Nephron (organoid): ENCODE measurements around the gene SLC4A2.

ENCODE experiments used
- H3K27ac Mint-ChIP-seq, 3 experiments: 2 replicates each; pipeline ENCODE4 v1.8.0; 2020; ENCODE audit warnings: mixed read lengths in 3 of 3, mild to moderate bottlenecking in 2 of 3, moderate library complexity in 1 of 3
- H3K27me3 Mint-ChIP-seq: 2 replicates; pipeline ENCODE4 v1.8.0; 2021; ENCODE audit warnings: low read depth, mild to moderate bottlenecking, moderate library complexity, mixed read lengths
- H3K36me3 Mint-ChIP-seq: 2 replicates; pipeline ENCODE4 v1.8.0; 2020; ENCODE audit warnings: low read depth, mixed read lengths
- H3K4me1 Mint-ChIP-seq: 2 replicates; pipeline ENCODE4 v1.8.0; 2020; ENCODE audit warnings: mixed read lengths
- H3K4me3 Mint-ChIP-seq, 3 experiments: 2 replicates each; pipeline ENCODE4 v1.8.0; 2020; ENCODE audit warnings: mild to moderate bottlenecking in 3 of 3, mixed read lengths in 3 of 3, moderate library complexity in 2 of 3
- H3K9me3 Mint-ChIP-seq: 2 replicates; pipeline ENCODE4 v1.8.0; 2020; ENCODE audit warnings: mixed read lengths
- CTCF ChIP-seq, 3 experiments: fragments of 200-600 bp; sonication (generic); IDR thresholded peaks; one replicate each; pipeline ENCODE4 v1.5.0; 2021; ENCODE audit warnings: antibody characterized with exemption in 3 of 3; ENCODE audit not compliant: unreplicated experiment in 3 of 3

Gene SLC4A2

GRCh38 chr7:151057989-151058780 lies 1.2 kb upstream of the SLC4A2 start:
- H3K9me3 Mint-ChIP-seq: no peaks in the 10 kb centered on the region

GRCh38 chr7:151058781-151059366 lies 515 bp upstream of the SLC4A2 start:
- H3K4me1 Mint-ChIP-seq: peaks cover 45% of the 10 kb centered on the region
- TF ChIP-seq CTCF (IDR thresholded peaks at IDR 0.05; ENCODE audit: unreplicated experiment in 3 of 3): no peak
- no peaks in the 10 kb centered on the region for H3K9me3 Mint-ChIP-seq
- H3K27ac Mint-ChIP-seq: peak overlapping the region; percentile 97 to 99 (median 99)
- peaks cover 15% of the 10 kb centered on the region for H3K27me3 Mint-ChIP-seq
- peak overlapping the region; percentile 94 to 95 (median 94) for H3K4me3 Mint-ChIP-seq
- H3K36me3 Mint-ChIP-seq: peaks cover 7% of the 10 kb centered on the region

More at GRCh38 chr7:151057989-151058780, 1.2 kb upstream of the SLC4A2 start:
- Mint-ChIP-seq H3K4me3 (peak overlapping the region; percentile 94 to 95 (median 94)), H3K4me1 (peaks cover 40% of the 10 kb centered on the region), H3K27ac (peak overlapping the region; percentile 97 to 99 (median 99)), H3K36me3 (peaks cover 5% of the 10 kb centered on the region), H3K27me3 (peaks cover 15% of the 10 kb centered on the region)
- no peak for TF ChIP-seq CTCF (IDR thresholded peaks at IDR 0.05; ENCODE audit: unreplicated experiment in 3 of 3)

GRCh38 chr7:151060113-151060415 lies 675 bp downstream of the SLC4A2 start:
- peaks cover 4% of the 10 kb centered on the region for H3K36me3 Mint-ChIP-seq
- H3K27me3 Mint-ChIP-seq: peaks cover 12% of the 10 kb centered on the region
- peak overlapping the region; percentile 37 to 66 (median 53) for H3K27ac Mint-ChIP-seq
- no peaks in the 10 kb centered on the region for H3K9me3 Mint-ChIP-seq
- peaks cover 45% of the 10 kb centered on the region for H3K4me1 Mint-ChIP-seq
- H3K4me3 Mint-ChIP-seq: peak overlapping the region; percentile 92 to 95 (median 94)
- no peak for TF ChIP-seq CTCF (IDR thresholded peaks at IDR 0.05; ENCODE audit: unreplicated experiment in 3 of 3)

GRCh38 chr7:151060416-151061212 lies 1.2 kb downstream of the SLC4A2 start:
- Mint-ChIP-seq H3K9me3 (no peaks in the 10 kb centered on the region), H3K4me1 (peaks cover 45% of the 10 kb centered on the region), H3K36me3 (peaks cover 10% of the 10 kb centered on the region), H3K27me3 (peaks cover 12% of the 10 kb centered on the region), H3K4me3 (peak overlapping the region; percentile 92 to 95 (median 94)), H3K27ac (peak overlapping the region; percentile 72 to 82 (median 76))
- TF ChIP-seq CTCF (IDR thresholded peaks at IDR 0.05; ENCODE audit: unreplicated experiment in 3 of 3): no peak

GRCh38 chr7:151061213-151062110 lies 2.1 kb downstream of the SLC4A2 start:
- H3K27ac Mint-ChIP-seq: peak overlapping the region; percentile 76 to 87 (median 82)
- no peaks in the 10 kb centered on the region for H3K9me3 Mint-ChIP-seq
- no peak for TF ChIP-seq CTCF (IDR thresholded peaks at IDR 0.05; ENCODE audit: unreplicated experiment in 3 of 3)
- H3K36me3 Mint-ChIP-seq: peaks cover 10% of the 10 kb centered on the region
- H3K27me3 Mint-ChIP-seq: peaks cover 11% of the 10 kb centered on the region
- H3K4me3 Mint-ChIP-seq: peak overlapping the region; percentile 92 to 95 (median 94)
- H3K4me1 Mint-ChIP-seq: peaks cover 41% of the 10 kb centered on the region
